K562 (cell line): ENCODE data around the gene ILK. TPM values are rescaled to one million over a fixed set of nuclear protein-coding genes. Genes with fewer than 3 reads are reported as not detected.
A peak's percentile ranks its signal among the peaks of the same experiment; 100 is the strongest.

Experiments used
- MEIS2 ChIP-seq: fragments of 450-650 bp; IDR thresholded peaks from 2 replicates; pipeline ENCODE4 v1.6.1; 2014; ENCODE audit warnings: mild to moderate bottlenecking; ENCODE audit not compliant: partially characterized antibody
- NFRKB ChIP-seq: fragments of 450-650 bp; IDR thresholded peaks from 2 replicates; pipeline ENCODE4 v1.6.1; 2016; ENCODE audit warnings: low read depth
- RBM14 ChIP-seq: fragments of 200-400 bp; formaldehyde crosslinking; IDR thresholded peaks from 2 replicates; pipeline ENCODE4 v1.6.1; 2018; ENCODE audit warnings: low read depth, mild to moderate bottlenecking, low read length, moderate library complexity, borderline replicate concordance; ENCODE audit not compliant: insufficient read depth
- RNF2 ChIP-seq: sonication (generic); IDR thresholded peaks from 2 replicates; pipeline ENCODE4 v1.6.1; 2016
- SMARCA5 ChIP-seq: fragments of 450-650 bp; IDR thresholded peaks from 2 replicates; pipeline ENCODE4 v1.6.1; 2016
- SREBF1 ChIP-seq: fragments of 150-350 bp; IDR thresholded peaks from 2 replicates; pipeline ENCODE4 v1.6.1; 2014; ENCODE audit warnings: antibody characterized with exemption, low read depth, low read length, borderline replicate concordance
- STAG1 ChIP-seq: sonication (generic); formaldehyde crosslinking; IDR thresholded peaks from 2 replicates; pipeline ENCODE4 v1.5.0; 2020; ENCODE audit warnings: missing genetic modification reagents, borderline replicate concordance
- TEAD2 ChIP-seq: fragments of 450-650 bp; IDR thresholded peaks from 2 replicates; pipeline ENCODE4 v1.6.1; 2016; ENCODE audit warnings: missing genetic modification characterization, control low read depth, missing compliant biosample characterization
- ZNF592 ChIP-seq: fragments of 450-650 bp; IDR thresholded peaks from 2 replicates; pipeline ENCODE4 v1.6.1; 2017; ENCODE audit warnings: antibody characterized with exemption, mild to moderate bottlenecking
- polyA plus RNA-seq, 8 experiments: library from polyadenylated mRNA; depleted of rRNA in 4 of 8; stranded (reverse) in 5 of 8; unstranded in 3 of 8; fragments of >200 nt; fragmentation: Nextera tagmentation in 2 of 8; fragmentation: Illumina TruSeq in 1 of 8; extraction: Ambion mirVana in 2 of 8; extraction: Trizol in 1 of 8; gene quantifications; 2 replicates each; pipeline versions ENCODE4 v1.2.1 to v1.2.3, GENCODE V29; 2011 to 2014; ENCODE audit warnings: inconsistent platforms in 1 of 8, missing spikeins in 1 of 8
- total RNA-seq, 7 experiments: library from RNA; depleted of rRNA in 6 of 7; stranded (reverse); fragments of >200 nt in 6 of 7; fragmentation: Illumina TruSeq in 2 of 7; extraction: Trizol in 2 of 7; gene quantifications; 2 replicates each; pipeline versions ENCODE4 v1.2.1 to v1.2.3, GENCODE V29; 2011 to 2021; ENCODE audit warnings: low replicate concordance in 1 of 7
- TF ChIP-seq, protein P1 (sequence below): sonication (generic); formaldehyde crosslinking; IDR thresholded peaks from 2 replicates; pipeline ENCODE4 v1.8.1; 2022; ENCODE audit warnings: missing genetic modification reagents
- TF ChIP-seq, protein P2 (sequence below): fragments of 200-800 bp; sonication (Bioruptor generic); IDR thresholded peaks from 2 replicates; pipeline ENCODE4 v1.6.1; 2017; ENCODE audit warnings: missing genetic modification characterization, missing compliant biosample characterization

Gene ILK
- total and polyA plus RNA-seq, 9 of the 15 experiments (the other 6 are each of a cell fraction or from before 2014, with no cell fraction given) = 43.3 to 95.9 (median 58.9) TPM

GRCh38 chr11:6635082-6635932 is 31.7 kb downstream of the ILK start (continued):
- TF ChIP-seq TEAD2 (tag) (no peak), SMARCA5 (no peak), RNF2 (no peak), RBM14 (no peak), STAG1 (no peak), NFRKB (no peak), ZNF592 (peak; percentile 57; the same call in 1 of the 2 replicates), MEIS2 (peak; percentile 59), SREBF1 (no peak)
- TF ChIP-seq, protein P1, sequence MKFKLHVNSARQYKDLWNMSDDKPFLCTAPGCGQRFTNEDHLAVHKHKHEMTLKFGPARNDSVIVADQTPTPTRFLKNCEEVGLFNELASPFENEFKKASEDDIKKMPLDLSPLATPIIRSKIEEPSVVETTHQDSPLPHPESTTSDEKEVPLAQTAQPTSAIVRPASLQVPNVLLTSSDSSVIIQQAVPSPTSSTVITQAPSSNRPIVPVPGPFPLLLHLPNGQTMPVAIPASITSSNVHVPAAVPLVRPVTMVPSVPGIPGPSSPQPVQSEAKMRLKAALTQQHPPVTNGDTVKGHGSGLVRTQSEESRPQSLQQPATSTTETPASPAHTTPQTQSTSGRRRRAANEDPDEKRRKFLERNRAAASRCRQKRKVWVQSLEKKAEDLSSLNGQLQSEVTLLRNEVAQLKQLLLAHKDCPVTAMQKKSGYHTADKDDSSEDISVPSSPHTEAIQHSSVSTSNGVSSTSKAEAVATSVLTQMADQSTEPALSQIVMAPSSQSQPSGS = no peak
- TF ChIP-seq, protein P2, sequence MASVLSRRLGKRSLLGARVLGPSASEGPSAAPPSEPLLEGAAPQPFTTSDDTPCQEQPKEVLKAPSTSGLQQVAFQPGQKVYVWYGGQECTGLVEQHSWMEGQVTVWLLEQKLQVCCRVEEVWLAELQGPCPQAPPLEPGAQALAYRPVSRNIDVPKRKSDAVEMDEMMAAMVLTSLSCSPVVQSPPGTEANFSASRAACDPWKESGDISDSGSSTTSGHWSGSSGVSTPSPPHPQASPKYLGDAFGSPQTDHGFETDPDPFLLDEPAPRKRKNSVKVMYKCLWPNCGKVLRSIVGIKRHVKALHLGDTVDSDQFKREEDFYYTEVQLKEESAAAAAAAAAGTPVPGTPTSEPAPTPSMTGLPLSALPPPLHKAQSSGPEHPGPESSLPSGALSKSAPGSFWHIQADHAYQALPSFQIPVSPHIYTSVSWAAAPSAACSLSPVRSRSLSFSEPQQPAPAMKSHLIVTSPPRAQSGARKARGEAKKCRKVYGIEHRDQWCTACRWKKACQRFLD (CRISPR knock-in tag) = peak; percentile 53; the same call in 1 of the 2 replicates
